Measurements from ENCODE around the gene AOX1.

DNA sequence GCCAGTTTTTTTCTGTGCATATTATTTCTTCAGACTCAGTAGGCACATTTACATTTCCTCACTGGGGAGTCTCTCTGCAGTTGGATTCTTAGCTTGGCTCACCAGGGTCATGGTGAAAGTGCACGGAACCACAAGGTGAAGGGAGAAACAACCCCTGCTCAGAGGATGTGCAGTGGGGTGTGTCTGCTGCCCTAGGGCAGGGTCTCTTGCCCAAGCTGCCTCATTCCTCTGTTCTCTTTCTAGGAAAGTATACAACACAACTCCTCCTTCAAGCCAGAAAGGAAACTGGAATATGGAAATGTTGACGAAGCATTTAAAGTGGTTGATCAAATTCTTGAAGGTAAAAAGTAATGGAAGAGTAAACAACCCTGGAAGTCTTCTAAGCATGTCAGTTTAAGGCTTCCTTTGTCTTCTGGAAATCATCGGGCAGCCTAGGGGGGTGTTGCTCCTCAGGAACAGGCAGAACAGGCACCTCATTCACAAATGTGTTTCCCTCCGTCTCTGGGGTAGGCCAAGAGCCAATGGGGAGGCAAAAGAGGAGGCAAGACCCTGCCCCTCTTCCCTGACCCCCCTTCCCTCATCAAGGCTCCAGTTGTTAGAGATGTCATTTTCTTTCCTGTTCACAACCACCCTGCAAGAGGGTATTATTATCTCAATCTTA lies 41.4 kb downstream of the AOX1 start:
- TF ChIP-seq, protein P1, sequence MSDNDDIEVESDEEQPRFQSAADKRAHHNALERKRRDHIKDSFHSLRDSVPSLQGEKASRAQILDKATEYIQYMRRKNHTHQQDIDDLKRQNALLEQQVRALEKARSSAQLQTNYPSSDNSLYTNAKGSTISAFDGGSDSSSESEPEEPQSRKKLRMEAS (IDR thresholded peaks at IDR 0.05), result no peak
- TF ChIP-seq ZBTB33 (IDR thresholded peaks at IDR 0.05), result no peak
- TF ChIP-seq CTCF (IDR thresholded peaks at IDR 0.05; ENCODE audit: low read depth, low read length, missing input control), result no peak
- no peak for TF ChIP-seq REST (IDR thresholded peaks at IDR 0.05)
- TF ChIP-seq TAF1 (conservative IDR thresholded peaks at IDR 0.05), result no peak
- no peak for TF ChIP-seq RAD21 (IDR thresholded peaks at IDR 0.05)
- TF ChIP-seq NR2F2 (IDR thresholded peaks at IDR 0.05), result no peak
- TF ChIP-seq YY1 (IDR thresholded peaks at IDR 0.05), result no peak
- TF ChIP-seq SP1 (IDR thresholded peaks at IDR 0.05), result no peak
- TF ChIP-seq ATF3 (IDR thresholded peaks at IDR 0.05), result no peak
- TF ChIP-seq JUND (IDR thresholded peaks at IDR 0.05), result no peak

All from liver (tissue), 3 donors.